Left kidney (tissue), 2 donors: Measurements from ENCODE around the gene TAP2. TPM values are rescaled to one million over a fixed set of nuclear protein-coding genes. Genes with fewer than 3 reads are reported as not detected.
"Not testable (repeated sequence)": the region's sequence is repeated elsewhere in the genome, so short reads cannot be mapped to it uniquely, and the experiment has no call there.

Experiments
- DNase-seq: peaks from one replicate; pipeline ENCODE4 v3.0.0-alpha.2; 2013
- polyA plus RNA-seq: library from polyadenylated mRNA; unstranded; fragments of 120-200 nt; gene quantifications from one replicate; pipeline ENCODE4 v1.2.1, GENCODE V29; 2013; ENCODE audit not compliant: insufficient read length

Gene TAP2
- polyA plus RNA-seq, 1 donor, result 11.5 TPM

GRCh38 chr6:32835167-32835893, 3.2 kb downstream of the TAP2 start:
- DNase-seq, result no peak

- DNase-seq, result no peak
These were observed 4.9 kb downstream of the TAP2 start for GRCh38 chr6:32833664-32834063.

- no peak for DNase-seq
These were observed 6.0 kb downstream of the TAP2 start for GRCh38 chr6:32832535-32832934.

- no peak for DNase-seq
These were observed 7.6 kb downstream of the TAP2 start for GRCh38 chr6:32830936-32831335.

GRCh38 chr6:32830017-32830416, 8.5 kb downstream of the TAP2 start:
- DNase-seq, result no peak

GRCh38 chr6:32829495-32829894, 9.0 kb downstream of the TAP2 start:
- no peak for DNase-seq

GRCh38 chr6:32827025-32827424, 11.5 kb downstream of the TAP2 start:
- no peak for DNase-seq

- peak; percentile 18 for DNase-seq
These were observed 12.6 kb downstream of the TAP2 start for GRCh38 chr6:32825966-32826365.

GRCh38 chr6:32819729-32820128, 18.8 kb downstream of the TAP2 start:
- no peak for DNase-seq

- DNase-seq, result no peak
These were observed 19.7 kb downstream of the TAP2 start for GRCh38 chr6:32818867-32819266.

- no peak for DNase-seq
These were observed 21.8 kb downstream of the TAP2 start, which contains the start of gene HLA-DOB for GRCh38 chr6:32816746-32817204. TSS of gene HLA-DOB (minus strand) at chr6:32817002. CDS start at chr6:32816951, 51 bp downstream.

- DNase-seq, result no peak
These were observed 22.5 kb downstream of the TAP2 start for GRCh38 chr6:32815996-32816395.

- no peak for DNase-seq
These were observed 23.4 kb downstream of the TAP2 start for GRCh38 chr6:32815115-32815514.

GRCh38 chr6:32814145-32814544, 24.4 kb downstream of the TAP2 start:
- no peak for DNase-seq

GRCh38 chr6:32809171-32809570, 29.4 kb downstream of the TAP2 start:
- DNase-seq, result no peak

- no peak for DNase-seq
These were observed 31.4 kb downstream of the TAP2 start for GRCh38 chr6:32807020-32807580.

GRCh38 chr6:32805404-32805803, 33.1 kb downstream of the TAP2 start:
- DNase-seq, result not testable (repeated sequence)

- no peak for DNase-seq
These were observed 35.1 kb downstream of the TAP2 start for GRCh38 chr6:32803416-32803815.

- DNase-seq, result no peak
These were observed 38.8 kb downstream of the TAP2 start for GRCh38 chr6:32799740-32800139.

GRCh38 chr6:32799168-32799567, 39.4 kb downstream of the TAP2 start:
- DNase-seq, result no peak

GRCh38 chr6:32796848-32797776, 41.4 kb downstream of the TAP2 start:
- DNase-seq, result peak; percentile 73

- no peak for DNase-seq
These were observed 44.0 kb downstream of the TAP2 start for GRCh38 chr6:32794510-32794909.
